Measurements from ENCODE around the gene ATRNL1.

ATRNL1 gene

GRCh38 chr10:115093286-115093775 lies at the start of gene ATRNL1:
ATRNL1 (plus strand) TSS chr10:115093365; CDS start chr10:115093751, 386 bp downstream.
- peak; percentile 33 for DNase-seq (ENCODE audit: low spot score)

GRCh38 chr10:115043719-115044118 lies 49.4 kb upstream of the ATRNL1 start:
- DNase-seq (ENCODE audit: low spot score) = no peak

- DNase-seq (ENCODE audit: low spot score) = no peak
Measured at GRCh38 chr10:115044891-115045290, 48.3 kb upstream of the ATRNL1 start.

- no peak for DNase-seq (ENCODE audit: low spot score)
Measured at GRCh38 chr10:115045499-115045898, 47.7 kb upstream of the ATRNL1 start.

GRCh38 chr10:115046686-115047236 lies 46.4 kb upstream of the ATRNL1 start:
- DNase-seq (ENCODE audit: low spot score) = no peak

GRCh38 chr10:115047705-115048104 lies 45.5 kb upstream of the ATRNL1 start:
- no peak for DNase-seq (ENCODE audit: low spot score)

GRCh38 chr10:115049318-115049717 lies 43.8 kb upstream of the ATRNL1 start:
- DNase-seq (ENCODE audit: low spot score) = no peak

- DNase-seq (ENCODE audit: low spot score) = no peak
Measured at GRCh38 chr10:115049960-115050359, 43.2 kb upstream of the ATRNL1 start.

GRCh38 chr10:115050375-115051010 lies 42.7 kb upstream of the ATRNL1 start:
- no peak for DNase-seq (ENCODE audit: low spot score)

GRCh38 chr10:115051216-115051615 lies 41.9 kb upstream of the ATRNL1 start:
- no peak for DNase-seq (ENCODE audit: low spot score)

GRCh38 chr10:115052226-115052625 lies 40.9 kb upstream of the ATRNL1 start:
- no peak for DNase-seq (ENCODE audit: low spot score)

GRCh38 chr10:115052728-115053127 lies 40.4 kb upstream of the ATRNL1 start:
- no peak for DNase-seq (ENCODE audit: low spot score)

GRCh38 chr10:115056186-115056585 lies 37.0 kb upstream of the ATRNL1 start:
- no peak for DNase-seq (ENCODE audit: low spot score)

- DNase-seq (ENCODE audit: low spot score) = no peak
Measured at GRCh38 chr10:115059301-115059898, 33.8 kb upstream of the ATRNL1 start.

GRCh38 chr10:115063701-115064658 lies 29.2 kb upstream of the ATRNL1 start:
- peak; percentile 15 for DNase-seq (ENCODE audit: low spot score)

- no peak for DNase-seq (ENCODE audit: low spot score)
Measured at GRCh38 chr10:115065801-115066200, 27.4 kb upstream of the ATRNL1 start.

- no peak for DNase-seq (ENCODE audit: low spot score)
Measured at GRCh38 chr10:115066528-115066927, 26.6 kb upstream of the ATRNL1 start.

- DNase-seq (ENCODE audit: low spot score) = no peak
Measured at GRCh38 chr10:115073796-115074195, 19.4 kb upstream of the ATRNL1 start.

GRCh38 chr10:115082506-115082905 lies 10.7 kb upstream of the ATRNL1 start:
- DNase-seq (ENCODE audit: low spot score) = no peak

GRCh38 chr10:115084277-115084850 lies 8.8 kb upstream of the ATRNL1 start:
- DNase-seq (ENCODE audit: low spot score) = no peak

GRCh38 chr10:115091161-115091560 lies 2.0 kb upstream of the ATRNL1 start:
- no peak for DNase-seq (ENCODE audit: low spot score)

GRCh38 chr10:115092258-115092554 lies 959 bp upstream of the ATRNL1 start:
- no peak for DNase-seq (ENCODE audit: low spot score)

Data from germinal center (tissue), 1 donor.